Retinal pigment epithelial cell (primary cell): ENCODE measurements around the gene CPED1.

Source experiments
- DNase-seq: peaks from one replicate; pipeline ENCODE4 v3.0.0-alpha.2; 2010; ENCODE audit warnings: low read depth
- H3K4me3 ChIP-seq: 2 replicates; pipeline ENCODE4 v1.5.1; 2011; ENCODE audit warnings: mild to moderate bottlenecking, low read length, control low read depth, moderate library complexity
- CTCF ChIP-seq: conservative IDR thresholded peaks from 2 replicates; pipeline ENCODE4 v1.5.1; 2011; ENCODE audit warnings: low read depth, low read length, control low read depth, inconsistent platforms

Gene CPED1

GRCh38 chr7:121084256-121084655 lies 95.7 kb downstream of the CPED1 start:
- H3K4me3 ChIP-seq = no peak overlapping the region
- no peak for TF ChIP-seq CTCF
- DNase-seq = no peak

GRCh38 chr7:121084748-121085336 lies 96.3 kb downstream of the CPED1 start:
- no peak overlapping the region for H3K4me3 ChIP-seq
- no peak for DNase-seq
- no peak for TF ChIP-seq CTCF

- H3K4me3 ChIP-seq = no peak overlapping the region
- no peak for TF ChIP-seq CTCF
- no peak for DNase-seq
These were observed 97.4 kb downstream of the CPED1 start for GRCh38 chr7:121085922-121086321.

GRCh38 chr7:121088870-121089269 lies 100.4 kb downstream of the CPED1 start:
- no peak for DNase-seq
- no peak for TF ChIP-seq CTCF
- H3K4me3 ChIP-seq = no peak overlapping the region

GRCh38 chr7:121094829-121095228 lies 106.3 kb downstream of the CPED1 start:
- no peak for DNase-seq
- H3K4me3 ChIP-seq = no peak overlapping the region
- no peak for TF ChIP-seq CTCF

GRCh38 chr7:121097577-121097976 lies 109.1 kb downstream of the CPED1 start:
- no peak for DNase-seq
- H3K4me3 ChIP-seq = no peak overlapping the region
- TF ChIP-seq CTCF = no peak

GRCh38 chr7:121099572-121099971 lies 111.1 kb downstream of the CPED1 start:
- TF ChIP-seq CTCF = peak; percentile 19
- H3K4me3 ChIP-seq = no peak overlapping the region
- no peak for DNase-seq
